ENCODE results near the gene ADD3. TPM values are rescaled to one million over a fixed set of nuclear protein-coding genes. Genes with fewer than 3 reads are reported as not detected.

The ADD3 gene
- total RNA-seq, 1 experiment from 2014 or later, result 32.4 TPM

DNA sequence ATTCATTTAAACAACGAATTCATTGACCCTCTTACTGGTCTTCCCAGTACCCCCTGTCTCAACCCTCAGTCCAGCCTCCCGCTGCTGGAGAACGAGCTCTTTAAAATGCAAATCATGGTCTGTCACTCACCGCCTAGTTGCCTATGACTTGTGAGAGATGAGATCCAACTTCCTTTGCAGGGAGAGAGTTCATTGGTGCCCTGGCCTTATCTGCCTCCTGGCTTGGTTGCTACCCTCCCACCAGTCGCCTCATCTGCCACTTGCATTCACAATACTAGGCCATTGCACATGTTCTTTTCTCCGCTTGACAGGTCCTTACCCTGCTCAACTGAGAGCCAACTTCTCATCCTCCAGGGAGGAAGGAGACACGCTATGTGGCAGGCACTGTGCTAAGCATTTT lies 145.6 kb downstream of the ADD3 start:
- Histone ChIP-seq H3K36me3 (ENCODE audit: control insufficient read depth, insufficient read depth, low read length) (no peaks in the 10 kb centered on the region), H3K27me3 (ENCODE audit: control insufficient read depth, insufficient read depth, low read length) (no peaks in the 10 kb centered on the region; the same call in 1 of the 2 replicates), H3K4me1 (ENCODE audit: control insufficient read depth, insufficient read depth, low read length) (no peaks in the 10 kb centered on the region), H3K9me3 (ENCODE audit: control insufficient read depth, insufficient read depth, low read depth, low read length) (no peaks in the 10 kb centered on the region), H3K4me3 (ENCODE audit: low read depth in 2 of 2, low read length in 2 of 2) (no peak overlapping the region), H3K27ac (ENCODE audit: low read length) (no peak overlapping the region)
- BruUV-seq (replicated peaks), result no TSS peak
- no peak for ATAC-seq
- in situ Hi-C loops (cut with HindIII; ENCODE audit: low pct_unique_long_range_greater_than_20kb, low sequenced_read_pairs) (no loop called here), intact Hi-C loops (cut with micrococcal nuclease; ENCODE audit: unreplicated experiment) (no loop called here)
- ChIA-PET CTCF (interaction anchor here (0.6 kb wide), 1 partner anchor 142 kb away, joined by 5 read pairs; no protein-coding TSS in a partner anchor), POLR2A (no interaction called here)
- TF ChIP-seq SIN3A (IDR thresholded peaks at IDR 0.05; ENCODE audit: borderline replicate concordance, insufficient read depth, low read depth, low read length) (no peak), POLR2AphosphoS5 (IDR thresholded peaks at IDR 0.05; ENCODE audit: low read depth, low read length) (no peak), TCF7L2 (IDR thresholded peaks at IDR 0.05; ENCODE audit: low read depth, low read length) (no peak)
- TF ChIP-seq, protein P1, sequence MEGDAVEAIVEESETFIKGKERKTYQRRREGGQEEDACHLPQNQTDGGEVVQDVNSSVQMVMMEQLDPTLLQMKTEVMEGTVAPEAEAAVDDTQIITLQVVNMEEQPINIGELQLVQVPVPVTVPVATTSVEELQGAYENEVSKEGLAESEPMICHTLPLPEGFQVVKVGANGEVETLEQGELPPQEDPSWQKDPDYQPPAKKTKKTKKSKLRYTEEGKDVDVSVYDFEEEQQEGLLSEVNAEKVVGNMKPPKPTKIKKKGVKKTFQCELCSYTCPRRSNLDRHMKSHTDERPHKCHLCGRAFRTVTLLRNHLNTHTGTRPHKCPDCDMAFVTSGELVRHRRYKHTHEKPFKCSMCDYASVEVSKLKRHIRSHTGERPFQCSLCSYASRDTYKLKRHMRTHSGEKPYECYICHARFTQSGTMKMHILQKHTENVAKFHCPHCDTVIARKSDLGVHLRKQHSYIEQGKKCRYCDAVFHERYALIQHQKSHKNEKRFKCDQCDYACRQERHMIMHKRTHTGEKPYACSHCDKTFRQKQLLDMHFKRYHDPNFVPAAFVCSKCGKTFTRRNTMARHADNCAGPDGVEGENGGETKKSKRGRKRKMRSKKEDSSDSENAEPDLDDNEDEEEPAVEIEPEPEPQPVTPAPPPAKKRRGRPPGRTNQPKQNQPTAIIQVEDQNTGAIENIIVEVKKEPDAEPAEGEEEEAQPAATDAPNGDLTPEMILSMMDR (IDR thresholded peaks at IDR 0.05), result no peak
- TF ChIP-seq, protein P2, sequence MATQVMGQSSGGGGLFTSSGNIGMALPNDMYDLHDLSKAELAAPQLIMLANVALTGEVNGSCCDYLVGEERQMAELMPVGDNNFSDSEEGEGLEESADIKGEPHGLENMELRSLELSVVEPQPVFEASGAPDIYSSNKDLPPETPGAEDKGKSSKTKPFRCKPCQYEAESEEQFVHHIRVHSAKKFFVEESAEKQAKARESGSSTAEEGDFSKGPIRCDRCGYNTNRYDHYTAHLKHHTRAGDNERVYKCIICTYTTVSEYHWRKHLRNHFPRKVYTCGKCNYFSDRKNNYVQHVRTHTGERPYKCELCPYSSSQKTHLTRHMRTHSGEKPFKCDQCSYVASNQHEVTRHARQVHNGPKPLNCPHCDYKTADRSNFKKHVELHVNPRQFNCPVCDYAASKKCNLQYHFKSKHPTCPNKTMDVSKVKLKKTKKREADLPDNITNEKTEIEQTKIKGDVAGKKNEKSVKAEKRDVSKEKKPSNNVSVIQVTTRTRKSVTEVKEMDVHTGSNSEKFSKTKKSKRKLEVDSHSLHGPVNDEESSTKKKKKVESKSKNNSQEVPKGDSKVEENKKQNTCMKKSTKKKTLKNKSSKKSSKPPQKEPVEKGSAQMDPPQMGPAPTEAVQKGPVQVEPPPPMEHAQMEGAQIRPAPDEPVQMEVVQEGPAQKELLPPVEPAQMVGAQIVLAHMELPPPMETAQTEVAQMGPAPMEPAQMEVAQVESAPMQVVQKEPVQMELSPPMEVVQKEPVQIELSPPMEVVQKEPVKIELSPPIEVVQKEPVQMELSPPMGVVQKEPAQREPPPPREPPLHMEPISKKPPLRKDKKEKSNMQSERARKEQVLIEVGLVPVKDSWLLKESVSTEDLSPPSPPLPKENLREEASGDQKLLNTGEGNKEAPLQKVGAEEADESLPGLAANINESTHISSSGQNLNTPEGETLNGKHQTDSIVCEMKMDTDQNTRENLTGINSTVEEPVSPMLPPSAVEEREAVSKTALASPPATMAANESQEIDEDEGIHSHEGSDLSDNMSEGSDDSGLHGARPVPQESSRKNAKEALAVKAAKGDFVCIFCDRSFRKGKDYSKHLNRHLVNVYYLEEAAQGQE (IDR thresholded peaks at IDR 0.05; ENCODE audit: insufficient read depth in 1 of 2, low read depth in 2 of 2, low read length in 1 of 2), result no peak
- no peak for DNase-seq (ENCODE audit: low read depth, low spot score)

DNA sequence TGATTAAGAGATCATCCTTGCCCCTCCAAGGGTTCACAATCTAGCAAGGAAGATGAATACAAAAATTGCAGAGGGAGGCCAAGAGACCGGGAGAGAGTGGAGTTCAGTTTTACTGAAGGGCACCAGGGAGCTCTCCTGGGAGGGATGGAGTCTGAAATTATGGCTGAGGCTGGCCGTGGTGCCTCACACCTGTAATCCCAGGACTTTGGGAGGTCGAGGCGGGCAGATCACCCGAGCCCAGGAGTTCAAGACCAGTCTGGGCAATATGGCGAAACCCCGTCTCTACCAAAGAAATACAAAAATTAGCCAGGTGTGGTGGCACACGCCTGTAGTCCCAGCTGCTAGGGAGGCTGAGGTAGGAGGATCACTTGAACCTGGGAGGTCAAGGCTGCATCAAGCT lies 148.3 kb downstream of the ADD3 start:
- TF ChIP-seq, protein P2 (IDR thresholded peaks at IDR 0.05; ENCODE audit: insufficient read depth in 1 of 2, low read depth in 2 of 2, low read length in 1 of 2), result no peak
- TF ChIP-seq, protein P1 (IDR thresholded peaks at IDR 0.05), result no peak
- no peak for TF ChIP-seq POLR2AphosphoS5 (IDR thresholded peaks at IDR 0.05; ENCODE audit: low read depth, low read length)
- no peak for TF ChIP-seq SIN3A (IDR thresholded peaks at IDR 0.05; ENCODE audit: borderline replicate concordance, insufficient read depth, low read depth, low read length)
- TF ChIP-seq TCF7L2 (IDR thresholded peaks at IDR 0.05; ENCODE audit: low read depth, low read length), result no peak
- Histone ChIP-seq H3K27ac (ENCODE audit: low read length) (no peak overlapping the region), H3K36me3 (ENCODE audit: control insufficient read depth, insufficient read depth, low read length) (no peaks in the 10 kb centered on the region), H3K4me1 (ENCODE audit: control insufficient read depth, insufficient read depth, low read length) (no peaks in the 10 kb centered on the region), H3K9me3 (ENCODE audit: control insufficient read depth, insufficient read depth, low read depth, low read length) (no peaks in the 10 kb centered on the region), H3K4me3 (ENCODE audit: low read depth in 2 of 2, low read length in 2 of 2) (no peak overlapping the region), H3K27me3 (ENCODE audit: control insufficient read depth, insufficient read depth, low read length) (peaks cover 8% of the 10 kb centered on the region; the same call in 1 of the 2 replicates)
- DNase-seq (ENCODE audit: low read depth, low spot score), result no peak
- no peak for ATAC-seq
- no TSS peak for BruUV-seq (replicated peaks)
- CTCF ChIA-PET, result no interaction called here
- POLR2A ChIA-PET, result no interaction called here
- in situ Hi-C loops (cut with HindIII; ENCODE audit: low pct_unique_long_range_greater_than_20kb, low sequenced_read_pairs) (no loop called here), intact Hi-C loops (cut with micrococcal nuclease; ENCODE audit: unreplicated experiment) (no loop called here)

Measured in Panc1 (cell line).